Stimulated activated CD4-positive, alpha-beta T cell treated with anti-CD3 and anti-CD28 coated beads, TNF-alpha, amount 100 ng/mL, for 1 hour (primary cell): ENCODE data around the gene CERS6.
A peak's percentile ranks its signal among the peaks of the same experiment; 100 is the strongest.
"Not testable (repeated sequence)": the region's sequence is repeated elsewhere in the genome, so short reads cannot be mapped to it uniquely, and the experiment has no call there.

Source experiments
- DNase-seq, 3 donors: peaks; one replicate each; pipeline ENCODE4 v3.0.0-alpha.2; 2020; ENCODE audit warnings: low read depth in 3 of 3, low spot score in 1 of 3

CERS6 gene

GRCh38 chr2:168757223-168757622 is 301.2 kb downstream of the CERS6 start:
- no peak for DNase-seq

DNA sequence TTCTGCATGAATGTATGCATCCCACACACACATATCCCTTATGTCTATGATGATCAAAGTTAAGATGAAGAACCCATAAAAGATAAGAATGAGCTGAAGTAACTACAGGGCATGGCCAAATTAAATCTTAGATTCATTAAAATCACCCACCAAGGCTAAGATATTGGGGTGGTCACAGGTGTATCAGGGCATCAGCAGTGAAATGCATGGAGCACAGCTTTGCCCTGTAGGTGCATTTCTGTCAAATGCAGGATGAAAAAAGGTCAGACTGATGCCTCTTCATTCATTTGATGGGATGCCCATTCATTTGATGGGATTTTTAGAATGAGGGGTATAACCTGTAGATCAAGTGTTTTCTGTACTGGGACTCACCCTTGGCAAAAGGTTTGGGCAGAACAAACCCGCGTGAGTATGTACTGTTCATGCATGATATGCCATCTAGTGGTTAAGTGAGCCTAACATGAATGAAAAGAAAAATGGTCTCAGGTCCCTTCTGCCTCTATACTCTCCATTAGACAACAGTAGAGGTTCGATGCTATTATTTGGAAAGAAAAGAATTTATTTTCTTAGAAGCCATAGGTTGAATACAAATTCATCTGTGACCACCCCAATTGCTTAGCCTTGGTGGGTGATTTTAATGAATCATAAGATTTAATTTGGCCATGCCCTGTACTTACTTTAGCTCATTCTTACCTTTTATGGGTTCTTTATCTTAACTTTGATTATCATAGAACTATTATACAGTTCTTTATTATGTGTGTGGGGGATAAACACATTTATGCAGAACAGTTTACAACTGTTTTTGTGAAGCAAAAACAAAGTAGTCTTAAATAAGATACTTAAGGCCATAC is 303.1 kb downstream of the CERS6 start:
- DNase-seq, result peak in 1 of 3 donors; percentile 8

- no peak for DNase-seq
Observed at GRCh38 chr2:168765401-168765800, 309.3 kb downstream of the CERS6 start.

DNA sequence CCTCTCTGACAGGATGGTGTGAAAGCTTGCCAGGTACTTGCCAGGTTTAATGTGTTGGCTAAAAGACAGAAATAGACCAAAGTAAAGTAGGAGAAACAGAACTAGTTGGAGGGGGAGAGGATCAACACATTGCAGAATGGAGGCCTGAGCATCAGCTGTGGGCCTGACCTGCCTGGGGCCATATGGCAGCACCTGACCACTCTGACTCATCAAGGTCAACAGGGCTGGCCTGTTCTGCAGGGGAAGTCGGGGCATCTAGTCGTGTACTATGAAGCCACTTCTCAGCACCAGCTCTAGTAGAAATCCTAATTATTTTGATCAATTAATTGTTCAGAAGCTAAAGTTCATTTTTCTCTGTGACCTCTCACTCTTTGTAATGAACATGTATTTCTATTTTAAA is 310.5 kb downstream of the CERS6 start:
- DNase-seq, result no peak

- DNase-seq, result no peak
Observed at GRCh38 chr2:168767258-168767657, 311.2 kb downstream of the CERS6 start.

GRCh38 chr2:168768357-168768756 is 312.3 kb downstream of the CERS6 start:
- DNase-seq, result not testable (repeated sequence)

- DNase-seq, result no peak
Observed at GRCh38 chr2:168770796-168771195, 314.7 kb downstream of the CERS6 start.

GRCh38 chr2:168772704-168773103 is 316.6 kb downstream of the CERS6 start:
- no peak for DNase-seq

DNA sequence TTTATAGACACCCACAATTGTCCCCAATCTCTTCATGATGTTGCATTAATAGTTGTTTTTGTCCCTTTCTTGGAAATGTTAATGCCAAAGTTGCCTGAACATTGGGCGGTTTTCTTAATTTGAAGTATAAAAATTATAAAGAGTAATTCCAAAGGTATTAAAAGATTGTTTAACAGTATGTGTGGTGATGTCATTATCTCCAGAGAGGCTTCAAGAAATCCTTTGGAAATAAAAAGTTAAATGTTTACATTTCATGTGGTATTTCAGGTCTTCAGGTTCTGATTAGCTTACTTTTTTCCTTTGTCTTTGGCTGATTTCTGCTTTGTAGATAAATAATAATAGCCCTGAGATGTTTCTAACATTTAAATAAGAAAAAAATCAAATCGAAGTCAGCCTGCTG is 317.1 kb downstream of the CERS6 start:
- DNase-seq, result no peak

- no peak for DNase-seq
Observed at GRCh38 chr2:168773719-168774521, 317.8 kb downstream of the CERS6 start.

DNA sequence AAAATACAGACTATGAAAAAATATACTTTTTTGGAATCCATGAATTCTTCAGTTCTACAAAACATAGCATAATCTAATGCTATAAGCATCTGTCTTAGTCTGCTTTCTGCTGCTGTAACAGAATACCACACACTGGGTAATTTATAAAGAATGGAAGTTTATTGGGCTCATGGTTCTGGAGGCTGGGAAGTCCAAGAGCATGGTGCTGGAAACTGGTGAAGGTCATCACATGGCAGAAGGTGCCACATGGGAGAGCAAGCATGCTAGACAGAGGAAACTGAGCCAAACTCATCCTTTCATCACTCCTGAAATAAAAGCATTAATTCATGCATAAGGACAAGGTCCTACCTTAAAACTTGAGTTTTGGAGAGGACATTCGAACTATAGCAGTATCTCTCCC is 319.8 kb downstream of the CERS6 start:
- no peak for DNase-seq

DNA sequence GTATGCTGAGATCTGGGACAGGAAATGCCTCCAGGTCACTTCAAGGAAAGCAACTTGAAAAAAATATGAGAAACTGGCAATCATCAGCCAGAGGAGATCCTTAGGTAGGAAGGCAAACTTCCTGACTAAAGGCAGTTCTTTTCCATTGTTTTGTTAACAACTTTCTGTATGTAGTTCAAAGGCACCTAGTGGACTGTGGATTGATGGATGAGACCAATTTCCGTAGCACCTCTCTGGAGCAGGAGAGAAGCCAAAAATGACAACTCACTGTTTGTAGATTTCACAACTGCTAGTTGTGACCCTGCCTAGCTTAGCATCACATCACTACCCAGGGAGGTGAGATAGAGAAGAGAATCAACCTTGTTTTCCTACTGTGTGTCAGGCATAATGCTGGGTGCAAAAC is 324.6 kb downstream of the CERS6 start:
- DNase-seq, result no peak

DNA sequence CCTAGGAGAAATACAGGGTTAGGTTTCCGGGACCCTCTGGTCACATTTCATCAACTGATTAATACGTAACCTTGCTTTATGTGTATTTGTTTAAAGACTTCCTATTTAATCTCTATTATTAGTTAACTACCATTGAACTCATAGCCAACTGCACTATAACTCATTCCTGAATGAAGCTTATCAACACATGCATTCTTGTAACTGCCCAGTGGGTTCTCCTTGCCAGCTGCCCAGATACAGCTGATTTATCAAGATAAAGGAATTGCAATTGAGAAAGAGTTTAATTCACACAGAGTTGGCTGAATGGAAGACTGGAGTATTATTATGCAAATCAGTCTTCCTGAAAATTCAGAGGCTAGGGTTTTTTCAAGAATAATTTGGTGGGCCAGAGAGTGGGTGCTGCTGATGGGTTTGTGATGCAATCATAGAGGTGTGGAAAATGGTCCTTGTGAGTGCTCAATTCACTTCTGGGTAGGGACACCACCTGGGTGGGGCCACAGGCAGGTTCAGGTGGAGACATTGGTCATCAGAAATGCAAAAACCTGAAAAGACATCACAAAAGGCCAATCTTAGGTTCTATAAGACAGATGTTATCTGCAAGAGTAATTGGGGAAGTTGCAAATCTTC is 325.2 kb downstream of the CERS6 start:
- no peak for DNase-seq

GRCh38 chr2:168782271-168782670 is 326.2 kb downstream of the CERS6 start:
- no peak for DNase-seq

GRCh38 chr2:168784993-168785392 is 328.9 kb downstream of the CERS6 start:
- DNase-seq, result no peak

DNA sequence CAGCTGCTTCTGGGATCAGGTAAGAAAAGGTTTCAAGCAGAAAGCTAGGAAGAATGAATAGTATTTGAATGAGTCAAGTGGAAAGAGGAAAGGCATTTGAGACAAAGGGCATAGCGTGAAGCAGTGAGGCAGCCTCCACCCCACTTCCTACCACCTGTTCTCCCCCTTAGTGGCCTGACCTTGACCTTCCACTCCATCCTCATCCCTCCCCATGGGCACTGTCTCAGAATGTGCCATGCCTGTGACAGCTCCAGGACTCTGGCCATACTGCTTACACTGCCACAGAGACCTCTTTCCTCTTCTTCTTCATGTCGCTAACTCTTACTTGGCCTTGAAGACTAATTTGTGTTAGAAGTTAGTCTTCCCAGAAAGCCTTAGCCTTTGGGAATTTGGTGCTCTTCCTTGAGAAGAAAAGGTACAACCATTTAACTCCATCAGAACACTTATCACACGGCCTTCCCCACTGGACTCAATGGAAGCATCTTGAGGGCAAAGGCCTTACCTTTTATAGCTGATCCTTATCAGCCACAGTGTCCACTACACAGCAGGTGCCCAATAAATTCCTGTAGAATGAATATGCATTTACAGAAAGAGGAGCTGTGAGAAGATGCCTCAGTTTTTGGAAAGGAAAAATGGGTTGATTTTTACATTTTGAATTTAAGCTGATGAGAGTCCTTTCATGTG is 331.2 kb downstream of the CERS6 start:
- DNase-seq, result no peak

DNA sequence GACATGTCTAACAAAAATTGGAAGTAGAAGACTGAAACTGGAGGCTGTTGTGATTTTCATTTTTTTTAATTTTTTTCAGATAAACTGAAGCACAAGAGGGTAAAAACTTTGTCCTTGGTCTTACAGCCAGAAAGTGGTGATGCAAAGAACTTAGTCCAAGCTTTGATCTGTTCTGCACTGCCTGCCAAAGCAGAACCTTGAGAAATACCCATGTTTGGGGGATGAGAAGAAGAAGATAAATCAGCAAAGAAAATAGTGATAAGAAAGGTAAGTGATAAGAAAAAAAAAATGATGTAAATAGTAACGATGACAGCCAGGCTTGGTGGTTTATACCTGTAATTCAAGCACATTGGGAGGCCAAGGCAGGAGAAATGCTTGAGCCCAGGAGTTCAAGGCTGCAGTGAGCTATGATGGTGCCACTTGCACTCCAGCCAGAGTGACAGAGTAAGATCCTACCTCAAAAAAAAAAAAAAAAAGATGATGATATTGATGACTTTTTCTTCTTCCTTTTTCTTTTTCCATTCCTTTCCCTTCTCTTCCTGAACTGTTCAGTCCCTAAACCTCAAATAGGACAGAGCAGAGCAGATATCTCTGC is 331.8 kb downstream of the CERS6 start:
- DNase-seq, result no peak

GRCh38 chr2:168789776-168790175 is 333.7 kb downstream of the CERS6 start:
- no peak for DNase-seq

- no peak for DNase-seq
Observed at GRCh38 chr2:168790226-168790902, 334.3 kb downstream of the CERS6 start.

DNA sequence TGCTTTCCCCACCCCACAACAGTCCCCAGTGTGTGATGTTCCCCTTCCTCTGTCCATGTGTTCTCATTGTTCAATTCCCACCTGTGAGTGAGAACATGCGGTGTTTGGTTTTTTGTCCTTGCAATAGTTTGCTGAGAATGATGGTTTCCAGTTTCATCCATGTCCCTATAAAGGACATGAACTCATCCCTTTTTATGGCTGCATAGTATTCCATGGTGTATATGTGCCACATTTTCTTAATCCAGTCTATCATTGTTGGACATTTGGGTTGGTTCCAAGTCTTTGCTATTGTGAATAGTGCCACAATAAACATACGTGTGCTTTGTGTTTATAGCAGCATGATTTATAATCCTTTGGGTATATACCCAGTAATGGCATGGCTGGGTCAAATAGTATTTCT is 335.1 kb downstream of the CERS6 start:
- DNase-seq, result not testable (repeated sequence)
